Subcutaneous adipose tissue (tissue), 4 donors: ENCODE data around the gene EIF5. TPM values are rescaled to one million over a fixed set of nuclear protein-coding genes. Genes with fewer than 3 reads are reported as not detected.

Source experiments
- total RNA-seq, 4 donors: library from RNA; depleted of rRNA; stranded (reverse); fragments of >200 nt; gene quantifications; one replicate each; pipeline ENCODE4 v1.1.0, GENCODE V29; 2016
- TF ChIP-seq, protein P1 (sequence below): fragments of 450-650 bp; IDR thresholded peaks from one replicate; pipeline ENCODE4 v1.5.1; 2016; ENCODE audit warnings: low read depth, mild to moderate bottlenecking, control low read depth, antibody characterized with exemption, moderate library complexity

EIF5 gene
- total RNA-seq, 4 donors from 2014 or later = 124 to 353 (median 137) TPM

DNA sequence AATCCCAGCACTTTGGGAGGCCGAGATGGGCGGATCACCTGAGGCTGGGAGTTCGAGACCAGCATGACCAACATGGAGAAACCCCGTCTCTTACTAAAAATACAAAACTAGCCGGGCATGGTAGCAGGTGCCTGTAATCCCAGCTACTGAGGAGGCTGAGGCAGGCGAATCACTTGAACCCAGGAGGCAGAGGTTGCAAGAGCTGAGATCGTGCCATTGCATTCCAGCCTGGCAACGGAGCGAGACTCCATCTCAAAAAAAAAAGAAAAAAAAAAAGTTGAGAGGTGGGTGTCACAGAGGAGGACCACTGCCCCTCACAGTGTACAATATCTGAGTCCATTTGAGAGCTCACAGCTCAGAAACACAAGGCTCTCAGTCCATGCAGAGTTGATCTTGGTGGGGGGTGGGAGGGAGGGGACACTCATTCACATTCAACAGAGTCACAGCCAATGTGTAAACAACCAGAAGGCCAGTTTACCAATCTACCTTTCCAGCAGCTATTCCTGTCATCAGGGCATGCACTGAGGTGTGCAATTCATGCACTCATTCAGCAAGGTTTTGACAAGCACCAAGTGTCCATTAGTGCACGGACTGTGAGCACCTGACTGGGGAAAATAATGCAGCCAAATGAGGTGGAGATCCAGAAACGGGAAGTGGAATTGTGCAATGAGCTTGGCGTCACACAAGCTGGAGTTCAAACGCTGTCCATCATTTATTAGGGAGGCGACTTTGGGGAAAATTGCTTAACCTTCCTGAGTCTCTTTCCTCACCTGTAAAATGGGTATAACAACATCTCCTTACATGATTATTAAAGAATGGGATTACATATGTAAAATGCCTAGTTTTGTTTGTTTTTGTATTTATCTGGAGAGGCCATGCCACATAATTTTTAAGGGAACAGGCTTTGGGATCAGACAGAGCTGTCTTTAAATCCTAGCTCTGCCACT, 4.4 kb upstream of the EIF5 start:
- TF ChIP-seq, protein P1, sequence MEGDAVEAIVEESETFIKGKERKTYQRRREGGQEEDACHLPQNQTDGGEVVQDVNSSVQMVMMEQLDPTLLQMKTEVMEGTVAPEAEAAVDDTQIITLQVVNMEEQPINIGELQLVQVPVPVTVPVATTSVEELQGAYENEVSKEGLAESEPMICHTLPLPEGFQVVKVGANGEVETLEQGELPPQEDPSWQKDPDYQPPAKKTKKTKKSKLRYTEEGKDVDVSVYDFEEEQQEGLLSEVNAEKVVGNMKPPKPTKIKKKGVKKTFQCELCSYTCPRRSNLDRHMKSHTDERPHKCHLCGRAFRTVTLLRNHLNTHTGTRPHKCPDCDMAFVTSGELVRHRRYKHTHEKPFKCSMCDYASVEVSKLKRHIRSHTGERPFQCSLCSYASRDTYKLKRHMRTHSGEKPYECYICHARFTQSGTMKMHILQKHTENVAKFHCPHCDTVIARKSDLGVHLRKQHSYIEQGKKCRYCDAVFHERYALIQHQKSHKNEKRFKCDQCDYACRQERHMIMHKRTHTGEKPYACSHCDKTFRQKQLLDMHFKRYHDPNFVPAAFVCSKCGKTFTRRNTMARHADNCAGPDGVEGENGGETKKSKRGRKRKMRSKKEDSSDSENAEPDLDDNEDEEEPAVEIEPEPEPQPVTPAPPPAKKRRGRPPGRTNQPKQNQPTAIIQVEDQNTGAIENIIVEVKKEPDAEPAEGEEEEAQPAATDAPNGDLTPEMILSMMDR = no peak

DNA sequence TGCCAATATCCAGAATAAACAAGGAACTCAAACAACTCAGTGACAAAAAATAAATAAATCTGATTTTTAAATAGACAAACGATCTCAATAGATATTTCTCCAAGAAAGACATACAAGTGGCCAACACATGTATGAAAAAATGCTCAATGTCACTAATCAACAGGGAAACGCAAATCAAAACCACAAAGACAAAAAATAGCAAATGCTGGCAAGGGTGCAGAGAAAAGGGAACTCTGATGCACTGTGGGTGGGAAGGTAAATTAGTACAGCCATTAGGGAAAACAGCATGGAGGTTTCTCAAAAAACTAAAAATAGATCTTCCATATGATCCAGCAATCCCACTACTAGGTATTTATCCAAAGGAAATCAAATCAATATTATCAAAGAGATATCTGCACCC, 3.5 kb upstream of the EIF5 start:
- TF ChIP-seq, protein P1 = no peak

DNA sequence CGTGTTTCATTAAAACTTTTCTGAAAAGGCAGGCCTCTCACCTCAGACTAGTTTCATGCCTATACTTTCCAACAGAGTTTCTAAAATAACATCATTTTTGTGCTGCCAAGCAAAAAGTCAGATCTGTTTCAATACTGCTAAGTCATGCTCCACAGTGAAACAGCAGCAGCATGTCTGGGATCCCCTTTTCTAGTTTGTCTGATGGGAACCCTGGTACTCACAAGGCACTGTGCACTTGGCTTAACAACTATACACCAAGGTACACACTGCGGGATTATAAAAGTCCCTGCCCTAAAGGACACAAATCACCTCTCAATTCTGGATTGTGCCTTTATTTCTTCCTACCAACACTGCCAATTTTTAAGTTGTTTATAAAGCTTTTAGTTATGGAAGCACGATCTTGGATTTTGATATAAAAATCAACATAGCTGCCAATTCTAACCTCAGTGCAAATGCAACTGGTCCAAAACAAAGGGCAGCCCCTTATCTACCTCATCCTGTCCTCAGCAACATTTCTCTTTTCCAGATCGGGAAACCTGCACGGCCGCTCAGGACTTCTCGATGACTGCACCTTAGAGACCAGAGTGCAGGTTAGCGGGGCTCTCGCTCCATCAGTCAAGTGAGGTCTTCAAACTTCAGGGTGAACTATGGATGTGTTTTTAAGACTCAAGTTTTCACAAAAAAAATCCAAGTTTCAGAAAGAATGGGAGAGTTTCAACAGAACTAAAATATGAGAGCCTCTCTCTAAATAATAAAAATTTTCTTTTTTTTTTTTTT, 1.7 kb upstream of the EIF5 start:
- TF ChIP-seq, protein P1 = no peak

DNA sequence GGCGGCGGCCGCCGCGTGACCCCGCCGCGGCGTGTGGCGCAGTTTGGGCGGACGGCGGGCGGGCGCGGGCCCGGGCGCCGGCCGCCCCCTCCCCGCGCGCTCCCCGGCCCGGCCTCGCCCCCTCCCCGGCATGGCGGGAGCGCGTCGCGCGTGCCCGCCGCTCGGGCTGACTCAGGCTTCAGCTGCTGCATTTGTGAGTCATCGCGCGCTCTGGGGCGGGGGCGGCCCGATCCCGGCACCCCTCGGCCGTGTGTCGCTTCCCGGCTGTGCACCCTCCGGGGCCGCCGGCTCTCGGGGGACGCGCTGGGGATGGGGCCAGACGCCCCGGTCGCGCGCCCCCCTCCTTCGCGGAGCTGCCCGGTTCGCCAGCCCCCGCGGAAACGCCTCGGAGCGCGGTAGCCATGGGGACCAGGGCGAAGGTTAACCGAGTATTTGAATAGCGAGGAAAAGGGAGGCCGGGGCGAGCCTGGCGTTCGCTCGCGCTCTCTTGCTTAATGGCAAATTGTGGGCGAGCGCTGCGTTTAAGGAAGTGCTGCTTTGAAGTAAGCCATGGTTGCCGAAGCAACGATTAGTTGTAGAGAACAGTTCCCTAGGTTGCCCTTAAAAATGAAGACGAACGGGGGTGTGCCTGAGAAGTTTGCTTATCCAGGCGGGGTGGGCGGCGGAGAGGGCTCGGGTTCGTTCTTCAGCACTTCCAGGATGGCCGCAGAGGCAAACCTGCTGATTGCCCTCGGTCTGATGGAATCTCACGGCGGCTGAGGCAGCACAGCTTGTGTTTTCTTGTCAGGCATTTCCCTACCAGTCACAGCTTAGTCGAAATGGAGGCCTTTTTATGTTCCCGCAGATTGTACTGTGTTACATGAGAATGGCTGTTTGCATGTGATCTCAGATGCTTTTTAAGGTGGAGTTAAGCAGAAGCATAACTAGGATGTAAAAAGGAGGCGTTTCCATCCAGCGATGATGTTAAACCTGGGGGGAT, 896 bp downstream of the EIF5 start:
- TF ChIP-seq, protein P1 = no peak

DNA sequence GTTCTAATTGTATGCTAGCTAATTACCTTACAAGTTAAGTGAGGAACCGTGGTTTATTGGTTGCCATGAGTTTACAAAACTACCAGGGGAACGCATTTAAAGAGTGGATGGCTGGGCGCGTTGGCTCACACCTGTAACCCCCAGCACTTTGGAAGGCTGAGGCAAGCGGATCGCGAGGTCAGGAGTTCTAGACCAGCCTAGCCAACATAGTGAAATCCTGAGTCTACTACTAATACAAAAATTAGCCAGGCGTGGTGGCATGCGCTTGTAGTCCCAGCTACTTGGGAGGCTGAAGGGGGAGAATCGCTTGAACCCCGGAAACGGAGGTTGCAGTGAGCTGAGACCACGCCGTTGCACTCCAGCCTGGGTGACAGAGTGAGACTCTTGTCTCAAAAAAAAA, 2.2 kb downstream of the EIF5 start:
- TF ChIP-seq, protein P1 = no peak

DNA sequence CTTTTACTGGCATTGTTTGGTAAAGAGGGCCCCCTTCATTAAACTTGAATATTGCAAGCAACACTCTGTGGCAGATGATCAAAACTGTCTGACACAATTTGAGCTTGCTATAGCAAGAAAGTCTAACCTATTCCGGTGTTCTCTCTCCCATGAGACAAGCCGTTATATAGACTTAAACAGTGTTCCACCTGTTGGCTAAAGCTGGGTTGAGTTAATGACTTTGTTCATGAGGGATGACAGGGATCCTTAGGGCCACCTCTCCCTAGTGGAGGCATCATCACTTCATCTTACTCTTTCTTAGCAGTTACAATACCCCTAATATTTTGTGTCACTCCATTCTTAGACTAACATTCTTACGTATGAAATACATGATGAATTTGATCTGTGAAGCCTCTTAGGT, 3.8 kb downstream of the EIF5 start:
- TF ChIP-seq, protein P1 = no peak
